H9 (cell line): Measurements from ENCODE around the gene ISX. TPM values are rescaled to one million over a fixed set of nuclear protein-coding genes. Genes with fewer than 3 reads are reported as not detected.

Experiments used
- DNase-seq: peaks from one replicate; pipeline ENCODE4 v3.0.0-alpha.2; 2017
- H2AFZ ChIP-seq: one replicate; pipeline ENCODE4 v1.6.1; 2013; ENCODE audit warnings: mild to moderate bottlenecking, low read length, control low read depth, moderate library complexity
- H2AK5ac ChIP-seq: 2 replicates; pipeline ENCODE4 v1.6.1; 2013; ENCODE audit warnings: low read length, control low read depth, mixed read lengths; ENCODE audit not compliant: insufficient read length
- H2BK120ac ChIP-seq: one replicate; pipeline ENCODE4 v1.6.1; 2013; ENCODE audit warnings: low read depth, mild to moderate bottlenecking, low read length, control low read depth, inconsistent platforms; ENCODE audit not compliant: poor library complexity, severe bottlenecking
- H2BK12ac ChIP-seq: 2 replicates; pipeline ENCODE4 v1.6.1; 2013; ENCODE audit warnings: low read length, control low read depth, mixed read lengths, low read depth; ENCODE audit not compliant: insufficient read length
- H2BK15ac ChIP-seq: 2 replicates; pipeline ENCODE4 v1.6.1; 2013; ENCODE audit warnings: low read depth, low read length, control low read depth
- H2BK20ac ChIP-seq: one replicate; pipeline ENCODE4 v1.6.1; 2013; ENCODE audit warnings: low read depth, mild to moderate bottlenecking, low read length, control low read depth, inconsistent platforms; ENCODE audit not compliant: poor library complexity, severe bottlenecking
- H2BK5ac ChIP-seq: 2 replicates; pipeline ENCODE4 v1.6.1; 2013; ENCODE audit warnings: low read length, control low read depth, mixed read lengths; ENCODE audit not compliant: insufficient read length
- H3K14ac ChIP-seq: 2 replicates; pipeline ENCODE4 v1.6.1; 2013; ENCODE audit warnings: low read length, control low read depth; ENCODE audit not compliant: insufficient read depth
- H3K18ac ChIP-seq: 2 replicates; pipeline ENCODE4 v1.6.1; 2013; ENCODE audit warnings: low read depth, mild to moderate bottlenecking, mixed read lengths, low read length, control low read depth; ENCODE audit not compliant: insufficient read length
- H3K23ac ChIP-seq: 2 replicates; pipeline ENCODE4 v1.6.1; 2013; ENCODE audit warnings: low read length, control low read depth, mixed read lengths, low read depth; ENCODE audit not compliant: insufficient read length
- H3K23me2 ChIP-seq: 2 replicates; pipeline ENCODE4 v1.6.1; 2013; ENCODE audit warnings: low read depth, mild to moderate bottlenecking, mixed read lengths, low read length, control low read depth; ENCODE audit not compliant: insufficient read length, poor library complexity, severe bottlenecking
- H3K27ac ChIP-seq: 2 replicates; pipeline ENCODE4 v1.5.1; 2013; ENCODE audit warnings: low read length, control low read depth, mixed read lengths, low read depth; ENCODE audit not compliant: insufficient read length
- H3K27me3 ChIP-seq: 2 replicates; pipeline ENCODE4 v1.6.1; 2013; ENCODE audit warnings: low read length, control low read depth, inconsistent platforms; ENCODE audit not compliant: insufficient read depth
- H3K4ac ChIP-seq: 2 replicates; pipeline ENCODE4 v1.6.1; 2013; ENCODE audit warnings: low read depth, mild to moderate bottlenecking, control low read depth, inconsistent platforms, low read length, moderate library complexity
- H3K4me1 ChIP-seq: 2 replicates; pipeline ENCODE4 v1.6.1; 2013; ENCODE audit warnings: low read length, control low read depth, inconsistent platforms; ENCODE audit not compliant: insufficient read depth
- H3K4me2 ChIP-seq: 2 replicates; pipeline ENCODE4 v1.6.1; 2013; ENCODE audit warnings: low read length, control low read depth, mixed read lengths; ENCODE audit not compliant: insufficient read length, insufficient read depth
- H3K56ac ChIP-seq: 2 replicates; pipeline ENCODE4 v1.6.1; 2013; ENCODE audit warnings: low read depth, mild to moderate bottlenecking, mixed read lengths, low read length, control low read depth; ENCODE audit not compliant: insufficient read length
- H3K79me1 ChIP-seq: 2 replicates; pipeline ENCODE4 v1.6.1; 2013; ENCODE audit warnings: low read depth, mild to moderate bottlenecking, moderate library complexity, low read length, control low read depth, inconsistent platforms; ENCODE audit not compliant: insufficient read depth, poor library complexity, severe bottlenecking
- H3K79me2 ChIP-seq: 2 replicates; pipeline ENCODE4 v1.6.1; 2013; ENCODE audit warnings: low read length, control low read depth, inconsistent platforms; ENCODE audit not compliant: insufficient read depth
- H3K9ac ChIP-seq: 2 replicates; pipeline ENCODE4 v1.6.1; 2013; ENCODE audit warnings: low read length, control low read depth, mixed read lengths; ENCODE audit not compliant: insufficient read length; ENCODE audit errors: extremely low read depth
- H3K9me3 ChIP-seq: one replicate; pipeline ENCODE4 v1.6.1; 2013; ENCODE audit warnings: low read depth, low read length, inconsistent platforms; ENCODE audit not compliant: control insufficient read depth
- H3T11ph ChIP-seq: one replicate; pipeline ENCODE4 v1.6.1; 2013; ENCODE audit warnings: mild to moderate bottlenecking, low read length, control low read depth, inconsistent platforms
- H4K20me1 ChIP-seq: one replicate; pipeline ENCODE4 v1.6.1; 2013; ENCODE audit not compliant: control insufficient read depth, insufficient read length, insufficient read depth
- H4K5ac ChIP-seq: 2 replicates; pipeline ENCODE4 v1.6.1; 2013; ENCODE audit warnings: low read depth, mild to moderate bottlenecking, mixed read lengths, low read length, control low read depth; ENCODE audit not compliant: insufficient read length
- H4K8ac ChIP-seq: replicated peaks from 2 replicates; pipeline ENCODE4 v1.6.1; 2013; ENCODE audit warnings: low read length, control low read depth, mixed read lengths, low read depth; ENCODE audit not compliant: insufficient read length
- H4K91ac ChIP-seq: 2 replicates; pipeline ENCODE4 v1.6.1; 2013; ENCODE audit warnings: low read depth, mild to moderate bottlenecking, moderate library complexity, mixed read lengths, low read length, control low read depth; ENCODE audit not compliant: insufficient read length
- H3K27ac Mint-ChIP-seq, 3 experiments: 2 replicates in 2 of 3; 3 replicates in 1 of 3; pipeline ENCODE4 v1.8.0; 2020 to 2021; ENCODE audit warnings: mixed read lengths in 3 of 3, mild to moderate bottlenecking in 1 of 3, moderate library complexity in 1 of 3
- H3K27me3 Mint-ChIP-seq: 2 replicates; pipeline ENCODE4 v1.8.0; 2021; ENCODE audit warnings: low read depth, mild to moderate bottlenecking, moderate library complexity, mixed read lengths
- H3K36me3 Mint-ChIP-seq, 3 experiments: 2 replicates in 2 of 3; 3 replicates in 1 of 3; pipeline ENCODE4 v1.8.0; 2020 to 2021; ENCODE audit warnings: low read depth in 3 of 3, mixed read lengths in 3 of 3; ENCODE audit not compliant: insufficient read depth in 1 of 3
- H3K4me1 Mint-ChIP-seq, 2 experiments: 2 replicates each; pipeline ENCODE4 v1.8.0; 2020; ENCODE audit warnings: mixed read lengths in 2 of 2
- H3K4me3 Mint-ChIP-seq, 2 experiments: 2 replicates in 1 of 2; 3 replicates in 1 of 2; pipeline ENCODE4 v1.8.0; 2020 to 2021; ENCODE audit warnings: mild to moderate bottlenecking in 2 of 2, mixed read lengths in 2 of 2, moderate library complexity in 1 of 2
- H3K9me3 Mint-ChIP-seq, 2 experiments: 2 replicates in 1 of 2; 3 replicates in 1 of 2; pipeline ENCODE4 v1.8.0; 2020; ENCODE audit warnings: mild to moderate bottlenecking in 2 of 2, mixed read lengths in 2 of 2, moderate library complexity in 1 of 2
- WGBS: extraction: QIAGEN DNeasy Blood & Tissue Kit; methylation state at CpG from one replicate; pipeline ENCODE4 v1.1.7; 2013; ENCODE audit warnings: missing lambda C conversion rate, low lambda C conversion rate, mixed read lengths; ENCODE audit not compliant: insufficient read length; ENCODE audit errors: extremely low coverage; 5-methylcytosine and 5-hydroxymethylcytosine counted together
- total RNA-seq: library from RNA; stranded (reverse); gene quantifications from 2 replicates; pipeline ENCODE4 v1.2.1, GENCODE V29; 2021
- TF ChIP-seq, protein P1 (sequence below): fragments of 200-600 bp; sonication (generic); conservative IDR thresholded peaks from 3 replicates; pipeline ENCODE4 v1.8.0; 2021; ENCODE audit warnings: antibody characterized with exemption, mild to moderate bottlenecking

ISX gene
- total RNA-seq, 1 experiment from 2014 or later, result not detected

DNA sequence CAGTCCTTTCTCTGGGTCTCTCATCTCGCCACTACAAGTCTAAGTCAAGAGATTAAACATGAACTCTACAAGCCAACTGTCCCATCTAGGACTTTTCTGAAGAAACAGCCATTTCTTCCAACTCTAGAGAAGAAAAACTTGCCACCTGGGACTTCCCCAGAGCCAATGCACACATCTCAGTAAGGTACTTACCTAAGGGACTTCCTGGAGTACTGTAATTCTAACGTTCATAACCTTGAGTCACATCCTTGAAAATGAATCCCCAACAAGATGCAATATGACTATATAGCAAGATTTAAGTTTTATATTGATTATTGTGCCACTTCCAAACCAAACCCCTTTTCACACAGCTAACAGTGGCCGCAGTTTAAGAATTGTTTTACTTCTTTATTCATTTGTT, 11.9 kb upstream of the ISX start:
- Histone ChIP-seq H3K4me2 (no peak overlapping the region), H3K27me3 (no peaks in the 10 kb centered on the region), H3K79me2 (no peaks in the 10 kb centered on the region), H3K56ac (no peak overlapping the region), H3K79me1 (no peaks in the 10 kb centered on the region), H2BK120ac (no peak overlapping the region), H2BK20ac (no peak overlapping the region), H4K8ac (no peak overlapping the region), H3K14ac (no peak overlapping the region), H3K9me3 (no peaks in the 10 kb centered on the region), H3K4me1 (no peaks in the 10 kb centered on the region; the same call in 1 of the 2 replicates), H2BK5ac (no peak overlapping the region), H2BK12ac (no peak overlapping the region), H3K9ac (no peak overlapping the region), H3K4ac (no peak overlapping the region), H4K20me1 (no peaks in the 10 kb centered on the region), H3K27ac (no peak overlapping the region), H4K91ac (no peak overlapping the region), H2AK5ac (no peak overlapping the region), H3K18ac (no peak overlapping the region), H3T11ph (no peak overlapping the region), H4K5ac (no peak overlapping the region), H2AFZ (no peak overlapping the region), H3K23ac (no peak overlapping the region), H3K23me2 (no peaks in the 10 kb centered on the region), H2BK15ac (no peak overlapping the region)
- WGBS, result no CpG with 5 or more reads among the region's 3 CpGs
- Mint-ChIP-seq H3K4me1 (peaks cover 3 to 7% of the 10 kb centered on the region in 2 experiments; a peak in 3 of 4 replicates), H3K36me3 (peaks cover 0 to 12% (median 11%) of the 10 kb centered on the region in 3 experiments; a peak in 5 of 7 replicates), H3K4me3 (no peak overlapping the region), H3K27me3 (peaks cover 16% of the 10 kb centered on the region), H3K27ac (no peak overlapping the region; a peak in 1 of 7 replicates), H3K9me3 (peaks cover 11 to 12% of the 10 kb centered on the region in 2 experiments)
- TF ChIP-seq, protein P1, sequence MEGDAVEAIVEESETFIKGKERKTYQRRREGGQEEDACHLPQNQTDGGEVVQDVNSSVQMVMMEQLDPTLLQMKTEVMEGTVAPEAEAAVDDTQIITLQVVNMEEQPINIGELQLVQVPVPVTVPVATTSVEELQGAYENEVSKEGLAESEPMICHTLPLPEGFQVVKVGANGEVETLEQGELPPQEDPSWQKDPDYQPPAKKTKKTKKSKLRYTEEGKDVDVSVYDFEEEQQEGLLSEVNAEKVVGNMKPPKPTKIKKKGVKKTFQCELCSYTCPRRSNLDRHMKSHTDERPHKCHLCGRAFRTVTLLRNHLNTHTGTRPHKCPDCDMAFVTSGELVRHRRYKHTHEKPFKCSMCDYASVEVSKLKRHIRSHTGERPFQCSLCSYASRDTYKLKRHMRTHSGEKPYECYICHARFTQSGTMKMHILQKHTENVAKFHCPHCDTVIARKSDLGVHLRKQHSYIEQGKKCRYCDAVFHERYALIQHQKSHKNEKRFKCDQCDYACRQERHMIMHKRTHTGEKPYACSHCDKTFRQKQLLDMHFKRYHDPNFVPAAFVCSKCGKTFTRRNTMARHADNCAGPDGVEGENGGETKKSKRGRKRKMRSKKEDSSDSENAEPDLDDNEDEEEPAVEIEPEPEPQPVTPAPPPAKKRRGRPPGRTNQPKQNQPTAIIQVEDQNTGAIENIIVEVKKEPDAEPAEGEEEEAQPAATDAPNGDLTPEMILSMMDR, result no peak
- no peak for DNase-seq
